GM19099 (cell line): ENCODE results near the gene CREB3.

Source experiments
- POLR2A ChIP-seq: IDR thresholded peaks from 3 replicates; pipeline ENCODE4 v1.6.1; 2011; ENCODE audit warnings: low read depth; ENCODE audit not compliant: insufficient read length; ENCODE audit errors: extremely low read depth

The CREB3 gene

GRCh38 chr9:35729101-35729500 is 3.4 kb upstream of the CREB3 start:
- TF ChIP-seq POLR2A: no peak

GRCh38 chr9:35729700-35730485 is 2.6 kb upstream of the CREB3 start:
- no peak for TF ChIP-seq POLR2A

DNA sequence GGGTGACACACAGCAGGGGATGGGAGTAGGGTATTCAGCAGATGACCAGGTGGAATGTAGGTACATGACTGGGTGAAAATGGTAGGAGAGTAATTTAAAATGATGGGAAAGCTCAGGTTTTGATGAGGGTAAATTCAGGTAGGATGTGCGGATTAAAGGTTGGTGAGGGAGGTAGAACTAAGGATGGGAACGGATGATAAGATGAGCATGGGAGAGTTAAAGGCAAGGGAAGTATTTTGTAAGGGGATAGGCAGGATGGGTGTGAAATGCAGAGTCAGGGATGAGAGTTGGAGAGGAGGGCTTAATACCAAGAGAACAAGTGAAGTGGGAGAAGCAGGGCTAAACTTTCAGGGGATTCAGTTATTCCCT is 2.0 kb upstream of the CREB3 start:
- no peak for TF ChIP-seq POLR2A

DNA sequence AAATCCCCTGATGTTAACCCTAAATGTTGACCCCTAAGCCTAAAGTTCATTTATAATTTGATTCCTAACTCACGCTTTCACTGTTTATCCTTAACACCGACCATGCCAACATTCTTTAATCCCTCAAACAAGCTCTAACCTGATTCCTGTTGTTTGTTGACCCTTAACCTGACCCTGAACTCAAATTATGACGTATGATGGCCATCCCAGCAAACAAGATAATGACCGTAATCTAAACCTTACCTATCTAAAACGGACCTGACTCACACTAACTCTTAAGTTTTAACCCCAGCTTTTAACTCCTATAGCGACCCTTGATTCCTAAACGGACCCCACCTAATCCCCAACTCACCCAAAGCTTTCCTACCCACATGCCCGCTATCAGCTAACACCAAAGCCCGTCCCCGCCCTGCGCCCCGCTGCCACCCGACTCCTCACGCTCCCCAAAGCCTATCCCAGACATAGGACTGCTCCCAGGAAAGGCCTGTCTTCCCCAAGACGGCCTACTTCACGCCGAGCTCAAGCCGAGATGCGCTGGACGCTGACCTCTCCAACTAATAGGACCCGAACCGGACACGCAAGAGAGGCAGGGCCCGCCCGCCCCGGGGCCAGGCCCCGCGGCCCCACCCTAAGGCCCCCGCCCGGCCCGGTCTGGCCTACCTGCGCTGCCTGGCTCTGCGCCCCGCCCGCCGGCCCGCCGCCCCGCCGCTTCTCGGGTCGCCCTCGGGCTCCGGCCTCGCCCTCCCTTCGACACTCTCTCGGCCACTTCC is 866 bp upstream of the CREB3 start:
- no peak for TF ChIP-seq POLR2A

DNA sequence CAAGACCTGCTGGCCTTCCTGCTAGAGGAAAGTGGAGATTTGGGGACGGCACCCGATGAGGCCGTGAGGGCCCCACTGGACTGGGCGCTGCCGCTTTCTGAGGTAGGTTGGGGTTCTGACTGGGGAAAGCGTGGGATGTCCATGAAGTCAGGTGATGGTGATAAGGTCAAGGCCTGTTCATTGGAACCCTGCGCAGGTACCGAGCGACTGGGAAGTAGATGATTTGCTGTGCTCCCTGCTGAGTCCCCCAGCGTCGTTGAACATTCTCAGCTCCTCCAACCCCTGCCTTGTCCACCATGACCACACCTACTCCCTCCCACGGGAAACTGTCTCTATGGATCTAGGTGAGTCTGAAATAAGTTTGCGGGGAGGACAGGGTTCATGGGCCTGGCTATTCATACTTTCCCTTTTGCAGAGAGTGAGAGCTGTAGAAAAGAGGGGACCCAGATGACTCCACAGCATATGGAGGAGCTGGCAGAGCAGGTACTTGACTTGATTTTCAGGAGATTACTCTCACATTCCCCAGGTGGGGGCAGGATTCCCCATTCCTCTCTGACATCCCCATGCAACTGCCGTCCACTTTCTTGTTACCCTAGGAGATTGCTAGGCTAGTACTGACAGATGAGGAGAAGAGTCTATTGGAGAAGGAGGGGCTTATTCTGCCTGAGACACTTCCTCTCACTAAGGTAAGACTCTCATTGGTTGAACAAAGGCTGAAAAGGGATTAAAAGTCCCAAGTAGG is 505 bp downstream of the CREB3 start:
- TF ChIP-seq POLR2A: no peak

DNA sequence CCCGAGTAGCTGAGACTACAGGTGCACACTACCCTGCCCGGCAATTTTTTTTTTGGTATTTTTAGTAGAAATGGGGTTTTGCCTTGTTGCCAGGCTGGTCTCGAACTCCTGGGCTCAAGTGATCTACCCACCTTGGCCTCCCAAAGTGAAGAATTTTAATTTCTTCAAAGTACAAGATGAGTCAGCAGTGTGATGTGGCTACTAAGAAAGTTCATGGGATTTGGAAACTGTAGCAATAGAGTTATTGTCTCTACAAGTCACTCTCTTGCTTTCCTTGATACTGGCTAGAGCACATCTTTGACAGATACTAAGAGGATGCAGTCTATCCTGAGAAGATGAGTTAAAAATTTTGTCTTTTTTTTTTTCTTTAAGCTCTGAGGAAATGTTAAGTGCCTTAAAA is 1.6 kb downstream of the CREB3 start:
- TF ChIP-seq POLR2A: no peak

GRCh38 chr9:35736201-35736633 is 3.8 kb downstream of the CREB3 start:
- TF ChIP-seq POLR2A: no peak

- no peak for TF ChIP-seq POLR2A
These were observed 4.7 kb downstream of the CREB3 start for GRCh38 chr9:35737143-35737542.

DNA sequence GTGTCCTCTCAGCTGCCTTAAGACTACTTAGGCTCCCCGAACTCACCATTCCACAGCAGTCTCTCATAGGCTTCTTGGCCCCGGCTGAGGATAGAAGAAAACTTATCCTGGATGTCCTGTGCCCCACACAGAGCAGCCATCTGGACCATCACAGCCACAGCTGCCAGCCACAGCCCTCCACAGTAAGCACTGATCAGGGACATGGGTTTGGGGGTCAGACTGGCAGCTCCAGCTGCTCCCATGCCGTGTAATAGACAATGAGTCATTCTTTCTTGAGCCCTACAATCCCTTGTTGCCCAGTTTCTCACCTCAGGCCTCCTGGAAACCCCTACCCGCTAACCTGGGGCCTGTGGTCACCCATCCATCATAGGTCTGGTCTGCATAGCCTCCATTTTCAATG is 5.7 kb downstream of the CREB3 start:
- TF ChIP-seq POLR2A: no peak

- no peak for TF ChIP-seq POLR2A
These were observed 6.5 kb downstream of the CREB3 start for GRCh38 chr9:35738924-35739323.

DNA sequence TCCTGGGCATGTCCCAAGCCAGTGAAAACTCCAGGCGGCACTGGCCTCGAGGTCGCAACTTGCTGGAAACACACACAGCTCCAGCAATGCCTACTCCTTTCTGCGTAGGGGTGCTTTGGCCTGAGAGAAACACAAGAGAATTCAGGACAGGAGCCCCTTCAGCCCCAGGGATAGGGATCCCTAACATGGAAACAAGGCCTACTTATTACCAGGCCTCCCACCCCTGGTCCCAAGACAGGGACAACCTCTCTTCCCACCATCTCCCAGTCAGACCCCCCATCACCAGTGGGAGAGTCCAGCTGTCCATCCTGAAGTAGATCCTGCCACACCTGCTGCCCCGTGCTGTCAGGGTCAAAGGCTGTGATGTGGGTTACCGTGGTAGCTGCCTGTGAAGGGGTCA is 7.8 kb downstream of the CREB3 start:
- TF ChIP-seq POLR2A: no peak

DNA sequence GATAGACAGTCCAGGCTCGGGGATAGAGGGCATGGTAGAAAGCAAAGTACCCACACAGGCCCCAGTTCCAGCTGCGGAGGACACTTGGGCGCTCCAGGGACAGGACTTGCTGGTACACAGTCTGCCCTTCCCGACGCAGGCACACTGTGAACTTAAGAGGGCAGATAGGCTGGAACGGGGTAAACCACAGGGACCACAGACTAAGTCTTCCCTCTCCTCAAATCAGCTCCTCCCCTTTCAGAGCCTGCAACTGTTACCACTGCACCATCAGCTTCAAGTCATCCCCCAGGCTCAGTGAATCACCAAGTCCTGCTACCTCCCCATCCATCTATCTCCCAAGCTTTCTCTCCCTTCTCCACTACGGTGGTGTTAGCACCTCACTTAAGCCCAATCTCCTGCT is 9.3 kb downstream of the CREB3 start:
- no peak for TF ChIP-seq POLR2A

DNA sequence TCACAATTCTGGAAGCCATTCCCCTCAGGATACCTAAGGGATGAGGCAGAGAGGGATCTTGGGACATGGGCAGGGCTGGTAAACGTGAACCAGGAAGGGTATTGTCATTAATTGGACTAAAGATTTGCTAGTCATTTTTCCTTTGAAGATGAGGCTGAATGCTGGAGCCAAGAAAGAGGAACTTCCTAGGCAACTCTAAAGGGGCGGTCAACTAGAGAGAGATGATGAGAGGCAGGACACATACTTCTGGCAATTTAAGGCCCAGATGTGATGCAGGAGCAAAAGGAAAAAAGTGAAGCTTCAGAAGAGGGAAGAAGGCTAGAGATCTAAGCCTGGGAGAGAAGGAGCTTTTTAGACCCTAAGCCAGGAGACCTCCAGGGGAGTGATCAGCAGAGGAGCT is 11.0 kb downstream of the CREB3 start:
- TF ChIP-seq POLR2A: no peak

DNA sequence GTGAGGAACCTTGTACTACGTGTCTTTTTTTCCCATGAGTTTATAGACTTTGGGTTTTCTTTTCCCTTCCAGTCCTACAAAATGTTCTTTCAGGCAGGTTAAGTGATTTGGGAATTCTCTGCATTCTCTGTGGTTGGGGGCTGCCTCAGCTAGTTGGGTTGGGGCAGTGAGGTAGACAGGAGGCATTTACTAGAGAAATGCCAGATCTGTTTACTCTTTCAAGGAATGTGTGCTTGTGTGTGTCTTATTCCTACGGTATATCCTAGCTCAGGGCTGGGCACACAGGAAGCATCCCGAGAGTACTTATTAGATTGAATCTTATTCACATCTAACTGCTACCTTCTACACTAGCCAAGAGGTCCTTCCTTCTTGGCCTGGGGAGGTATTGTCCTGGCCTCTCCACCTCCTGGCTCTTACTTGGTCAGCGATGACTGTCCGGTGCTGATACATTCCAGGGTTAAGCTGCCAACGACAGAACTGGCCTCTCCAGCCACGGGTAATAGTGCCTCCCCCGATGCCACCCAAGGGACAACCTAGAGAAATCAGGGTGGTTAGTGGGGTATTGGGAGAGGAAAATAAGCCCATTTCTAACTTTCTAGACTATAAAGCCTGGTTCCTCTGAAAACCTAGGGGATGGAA is 11.5 kb downstream of the CREB3 start:
- no peak for TF ChIP-seq POLR2A

- no peak for TF ChIP-seq POLR2A
These were observed 13.1 kb downstream of the CREB3 start for GRCh38 chr9:35745569-35745968.
